GM12878 (cell line): ENCODE data around the gene ITGAD. TPM values are rescaled to one million over a fixed set of nuclear protein-coding genes. Genes with fewer than 3 reads are reported as not detected.

Experiments
- ATAC-seq: fragments of 200-7000 bp; cut with Tn5 transposase; 3 replicates; pipeline ENCODE4 v1.9.1; 2020; ENCODE audit warnings: mild to moderate bottlenecking, moderate library complexity
- BruUV-seq: library from RNA; stranded (reverse); fragments of 400-500 nt; replicated peaks from 2 replicates; lab custom pipeline; 2021; lab: Mats Ljungman, UMichigan
- CTCF ChIA-PET: fragments of 300-600 bp; sonication (Branson Sonifier 250); formaldehyde crosslinking; extraction: SDS; loops from one replicate; lab custom pipeline; 2021; ENCODE audit warnings: inconsistent platforms; lab: Yijun Ruan, JAX
- POLR2A ChIA-PET: fragments of 350-600 bp; formaldehyde crosslinking; extraction: SDS; loops from one replicate; lab custom pipeline; 2021; ENCODE audit warnings: inconsistent platforms; lab: Charles Lee
- RAD21 ChIA-PET: fragments of 300-600 bp; sonication (Branson Sonifier 250); formaldehyde crosslinking; loops from one replicate; lab custom pipeline; 2023; ENCODE audit warnings: antibody characterized with exemption; ENCODE audit not compliant: unreplicated experiment; lab: Charles Lee
- SMC1A ChIA-PET: fragments of 300-600 bp; sonication (Branson Sonifier 250); formaldehyde crosslinking; loops from one replicate; lab custom pipeline; 2023; ENCODE audit not compliant: unreplicated experiment, uncharacterized antibody; lab: Charles Lee
- DNase-seq: peaks from one replicate; pipeline ENCODE4 v3.0.0-alpha.2; 2011; ENCODE audit warnings: low read depth, low spot score
- FAIRE-seq: peaks from 3 replicates; lab custom pipeline; 2011; peaks lifted over from hg19 to GRCh38; lab: Jason Lieb, UNC
- H2AFZ ChIP-seq: 2 replicates; pipeline ENCODE4 v1.6.0; 2011; ENCODE audit warnings: low read depth, low read length, control low read depth; ENCODE audit not compliant: control insufficient read depth
- H3K27ac ChIP-seq: 2 replicates; pipeline ENCODE4 v1.5.1; 2011; ENCODE audit warnings: control low read depth; ENCODE audit not compliant: control insufficient read depth, insufficient read depth
- H3K27me3 ChIP-seq, 2 experiments: replicated peaks in 1 of 2; 2 replicates each; pipeline versions ENCODE4 v1.6.0 to v1.6.1; 2011; ENCODE audit warnings: low read length in 1 of 2; ENCODE audit not compliant: control insufficient read depth in 2 of 2, insufficient read depth in 2 of 2
- H3K36me3 ChIP-seq, 2 experiments: 2 replicates each; pipeline ENCODE4 v1.5.1; 2011; ENCODE audit warnings: low read length in 1 of 2; ENCODE audit not compliant: control insufficient read depth in 2 of 2, insufficient read depth in 2 of 2
- H3K4me1 ChIP-seq: 2 replicates; pipeline ENCODE4 v1.6.1; 2011; ENCODE audit warnings: mild to moderate bottlenecking, low read length, moderate library complexity, mixed read lengths; ENCODE audit not compliant: control insufficient read depth, insufficient read depth
- H3K4me2 ChIP-seq: 2 replicates; pipeline ENCODE4 v1.6.0; 2011; ENCODE audit warnings: control low read depth; ENCODE audit not compliant: control insufficient read depth, insufficient read depth
- H3K4me3 ChIP-seq: fragments of 200-600 bp; sonication (generic); 2 replicates; pipeline ENCODE4 v1.5.1; 2016
- H3K79me2 ChIP-seq: 2 replicates; pipeline ENCODE4 v1.6.0; 2011; ENCODE audit warnings: low read length; ENCODE audit not compliant: control insufficient read depth, insufficient read depth
- H3K9ac ChIP-seq: 2 replicates; pipeline ENCODE4 v1.8.0; 2011; ENCODE audit warnings: low read length, control low read depth, mixed read lengths; ENCODE audit not compliant: control insufficient read depth, insufficient read depth
- H3K9me3 ChIP-seq: replicated peaks from 3 replicates; pipeline ENCODE4 v1.5.1; 2011; ENCODE audit warnings: mild to moderate bottlenecking, low read length; ENCODE audit not compliant: control insufficient read depth, insufficient read depth
- H4K20me1 ChIP-seq: 2 replicates; pipeline ENCODE4 v1.6.0; 2011; ENCODE audit not compliant: control insufficient read depth, insufficient read depth
- BHLHE40 ChIP-seq, 2 experiments: fragments of 450-650 bp in 1 of 2; IDR thresholded peaks; 2 replicates each; pipeline ENCODE4 v1.6.1; 2011 to 2017; ENCODE audit warnings: low read depth in 2 of 2, borderline replicate concordance in 1 of 2, improper control_type of control experiment in 1 of 2, low read length in 1 of 2, mild to moderate bottlenecking in 1 of 2
- CREM ChIP-seq: IDR thresholded peaks from 2 replicates; pipeline ENCODE4 v1.6.1; 2014; ENCODE audit warnings: antibody characterized with exemption, low read depth
- GATAD2B ChIP-seq: fragments of 450-650 bp; conservative IDR thresholded peaks from 2 replicates; pipeline ENCODE4 v1.6.1; 2017; ENCODE audit warnings: low read depth, mild to moderate bottlenecking, moderate library complexity
- HCFC1 ChIP-seq: fragments of 150-350 bp; IDR thresholded peaks from 2 replicates; pipeline ENCODE4 v1.6.1; 2014; ENCODE audit warnings: low read length
- HDGF ChIP-seq: fragments of 450-650 bp; IDR thresholded peaks from 2 replicates; pipeline ENCODE4 v1.6.1; 2016; ENCODE audit warnings: antibody characterized with exemption
- NRF1 ChIP-seq: conservative IDR thresholded peaks from 2 replicates; pipeline ENCODE4 v1.6.1; 2011; ENCODE audit warnings: mild to moderate bottlenecking, low read depth, low read length, improper control_type of control experiment
- SMAD1 ChIP-seq: fragments of 450-650 bp; IDR thresholded peaks from 2 replicates; pipeline ENCODE4 v1.6.1; 2018; ENCODE audit warnings: mild to moderate bottlenecking, low read depth; ENCODE audit not compliant: partially characterized antibody
- YY1 ChIP-seq: IDR thresholded peaks from 2 replicates; pipeline ENCODE4 v1.6.1; 2011; ENCODE audit warnings: low read depth, mild to moderate bottlenecking, low read length
- WGBS: methylation state at CpG from one replicate; pipeline ENCODE4 v1.1.6; 2016; ENCODE audit warnings: low lambda C conversion rate; ENCODE audit not compliant: insufficient replicate concordance, insufficient coverage; ENCODE audit errors: missing lambda C conversion rate; 5-methylcytosine and 5-hydroxymethylcytosine counted together
- in situ Hi-C: fragments of 300-500 bp; cut with MboI; formaldehyde crosslinking; loops from 9 replicates; pipeline ENCODE4 v1.14.3; 2018; ENCODE audit warnings: mixed read lengths
- intact Hi-C: fragments of 100-400 bp; cut with micrococcal nuclease; formaldehyde crosslinking; loops from one replicate; pipeline ENCODE4 v1.14.2; 2022; ENCODE audit not compliant: unreplicated experiment
- polyA plus RNA-seq, 11 experiments: library from polyadenylated mRNA; depleted of rRNA in 4 of 11; unstranded in 6 of 11; stranded (reverse) in 5 of 11; fragments of >200 nt; fragmentation: Nextera tagmentation in 4 of 11; fragmentation: Illumina TruSeq in 1 of 11; extraction: Ambion mirVana in 4 of 11; extraction: Trizol in 1 of 11; gene quantifications; 1 replicate in 1 of 11; 2 replicates in 10 of 11; pipeline versions ENCODE4 v1.2.1 to v1.2.3, GENCODE V29; 2011 to 2016; ENCODE audit warnings: inconsistent platforms in 2 of 11, missing spikeins in 2 of 11, low read depth in 1 of 11
- total RNA-seq, 4 experiments: library from RNA; depleted of rRNA in 3 of 4; stranded (reverse); fragments of >200 nt in 3 of 4; fragmentation: Illumina TruSeq in 1 of 4; extraction: Trizol in 1 of 4; gene quantifications; 2 replicates each; pipeline versions ENCODE4 v1.2.1 to v1.2.3, GENCODE V29; 2013 to 2021
- TF ChIP-seq, protein P1 (sequence below): fragments of 150-350 bp; IDR thresholded peaks from 2 replicates; pipeline ENCODE4 v1.6.1; 2016; ENCODE audit warnings: low read depth, low read length

ITGAD gene
- total and polyA plus RNA-seq, 10 of the 15 experiments (the other 5 are each of a cell fraction or from before 2014, with no cell fraction given), result 0.29 to 4.0 (median 1.2) TPM

DNA sequence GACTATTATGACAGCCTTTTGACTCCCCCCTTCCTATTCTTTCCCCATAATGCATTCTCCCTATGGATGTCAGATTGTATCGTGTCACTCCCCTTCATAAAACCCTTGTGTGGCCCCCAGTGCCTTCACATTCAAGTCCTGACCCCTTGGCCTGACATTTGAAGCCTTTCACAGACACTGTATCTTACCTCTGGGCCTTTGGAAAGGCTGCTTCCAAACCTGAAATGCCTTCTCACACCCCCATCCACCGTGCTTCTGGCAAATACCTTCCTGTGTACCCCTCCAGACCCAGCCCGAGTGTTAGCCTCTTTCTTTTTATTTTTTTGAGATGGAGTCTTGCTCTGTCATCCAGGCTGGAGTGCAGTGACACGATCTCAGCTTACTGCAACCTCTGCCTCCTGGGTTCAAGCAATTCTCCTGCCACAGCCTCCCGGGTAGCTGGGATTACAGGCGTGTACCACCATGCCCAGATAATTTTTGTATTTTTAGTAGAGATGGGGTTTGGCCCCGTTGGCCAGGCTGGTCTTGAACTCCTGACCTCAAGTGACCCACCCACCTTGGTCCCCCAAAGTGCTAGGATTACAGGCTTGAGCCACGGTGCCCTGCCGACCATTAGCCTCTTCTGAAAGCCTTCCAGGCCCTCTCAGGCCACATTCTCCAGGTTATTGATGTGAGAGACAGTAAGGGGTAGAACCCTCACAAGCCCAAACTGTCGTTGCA is 68.2 kb downstream of the ITGAD start:
- no peak overlapping the region for H2AFZ ChIP-seq
- no peaks in the 10 kb centered on the region for H3K27me3 ChIP-seq
- no peak overlapping the region for H3K4me3 ChIP-seq
- intact Hi-C loops (no loop called here), in situ Hi-C loops (no loop called here)
- no TSS peak for BruUV-seq
- CTCF ChIA-PET, result interaction anchor here (0.7 to 7.0 kb wide), 37 partner anchors 7 to 507 kb away, joined by 3 to 71 read pairs (median 5); partner anchors contain the start of genes PYCARD, RUSF1, TGFB1I1 and ZNF267
- ATAC-seq (no peak), FAIRE-seq (no peak), DNase-seq (no peak)
- peaks cover 13% of the 10 kb centered on the region for H3K4me1 ChIP-seq
- POLR2A ChIA-PET, result interaction anchor here (1.0 to 4.0 kb wide), 4 partner anchors 46 to 466 kb away, joined by 4 to 20 read pairs (median 6); partner anchors contain the start of gene ZNF267
- RAD21 ChIA-PET, result interaction anchor here (0.7 to 4.0 kb wide), 13 partner anchors 16 to 507 kb away, joined by 3 to 21 read pairs (median 3); partner anchors contain the start of gene ZNF843
- no peak overlapping the region for H3K9ac ChIP-seq
- H3K36me3 ChIP-seq, result peaks cover 0 to 20% of the 10 kb centered on the region in 2 experiments; a peak in 3 of 4 replicates
- H3K27ac ChIP-seq, result no peak overlapping the region
- peak overlapping the region; percentile 34; the same call in 1 of the 2 replicates for H3K4me2 ChIP-seq
- SMC1A ChIA-PET, result interaction anchor here (0.9 to 4.1 kb wide), 13 partner anchors 10 to 508 kb away, joined by 3 to 26 read pairs (median 5); partner anchors contain the start of genes ZNF646 and ZNF668
- no peaks in the 10 kb centered on the region for H3K9me3 ChIP-seq
- peaks cover 38% of the 10 kb centered on the region for H3K79me2 ChIP-seq
- peaks cover 3% of the 10 kb centered on the region; the same call in 1 of the 2 replicates for H4K20me1 ChIP-seq
- WGBS, result 83% methylated on average over 9 of the region's 10 CpGs
- TF ChIP-seq SMAD1, result no peak
- no peak for TF ChIP-seq YY1
- TF ChIP-seq HCFC1, result no peak
- TF ChIP-seq BHLHE40 (IDR thresholded peaks at IDR 0.05; ENCODE audit: borderline replicate concordance in 1 of 2, low read depth in 2 of 2, low read length in 1 of 2), result no peak
- no peak for TF ChIP-seq NRF1
- TF ChIP-seq, protein P1, sequence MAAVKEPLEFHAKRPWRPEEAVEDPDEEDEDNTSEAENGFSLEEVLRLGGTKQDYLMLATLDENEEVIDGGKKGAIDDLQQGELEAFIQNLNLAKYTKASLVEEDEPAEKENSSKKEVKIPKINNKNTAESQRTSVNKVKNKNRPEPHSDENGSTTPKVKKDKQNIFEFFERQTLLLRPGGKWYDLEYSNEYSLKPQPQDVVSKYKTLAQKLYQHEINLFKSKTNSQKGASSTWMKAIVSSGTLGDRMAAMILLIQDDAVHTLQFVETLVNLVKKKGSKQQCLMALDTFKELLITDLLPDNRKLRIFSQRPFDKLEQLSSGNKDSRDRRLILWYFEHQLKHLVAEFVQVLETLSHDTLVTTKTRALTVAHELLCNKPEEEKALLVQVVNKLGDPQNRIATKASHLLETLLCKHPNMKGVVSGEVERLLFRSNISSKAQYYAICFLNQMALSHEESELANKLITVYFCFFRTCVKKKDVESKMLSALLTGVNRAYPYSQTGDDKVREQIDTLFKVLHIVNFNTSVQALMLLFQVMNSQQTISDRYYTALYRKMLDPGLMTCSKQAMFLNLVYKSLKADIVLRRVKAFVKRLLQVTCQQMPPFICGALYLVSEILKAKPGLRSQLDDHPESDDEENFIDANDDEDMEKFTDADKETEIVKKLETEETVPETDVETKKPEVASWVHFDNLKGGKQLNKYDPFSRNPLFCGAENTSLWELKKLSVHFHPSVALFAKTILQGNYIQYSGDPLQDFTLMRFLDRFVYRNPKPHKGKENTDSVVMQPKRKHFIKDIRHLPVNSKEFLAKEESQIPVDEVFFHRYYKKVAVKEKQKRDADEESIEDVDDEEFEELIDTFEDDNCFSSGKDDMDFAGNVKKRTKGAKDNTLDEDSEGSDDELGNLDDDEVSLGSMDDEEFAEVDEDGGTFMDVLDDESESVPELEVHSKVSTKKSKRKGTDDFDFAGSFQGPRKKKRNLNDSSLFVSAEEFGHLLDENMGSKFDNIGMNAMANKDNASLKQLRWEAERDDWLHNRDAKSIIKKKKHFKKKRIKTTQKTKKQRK, result no peak
- TF ChIP-seq GATAD2B, result no peak
- TF ChIP-seq HDGF, result no peak
- no peak for TF ChIP-seq CREM
